Right ventricle myocardium superior (tissue), 1 donor: ENCODE results near the gene SPTBN5. TPM values are rescaled to one million over a fixed set of nuclear protein-coding genes. Genes with fewer than 3 reads are reported as not detected.

ENCODE experiments used
- ATAC-seq: fragments of 200-7000 bp; cut with Tn5 transposase; one replicate; pipeline ENCODE4 v1.9.1; 2020; ENCODE audit warnings: mild to moderate bottlenecking; ENCODE audit not compliant: poor library complexity
- DNase-seq: peaks from one replicate; pipeline ENCODE4 v3.0.0-alpha.2; 2020
- intact Hi-C: fragments of 100-400 bp; cut with DNase I; formaldehyde crosslinking; loops from one replicate; pipeline ENCODE4 v1.11.2; 2022
- total RNA-seq: library from RNA; stranded (reverse); fragmentation: NEBNext Ultra II Directional; extraction: Animal tissue kit (Norgen Biotek cat#: 25700); gene quantifications from one replicate; pipeline ENCODE4 v1.2.1, GENCODE V29; 2021
- donor health status: DM: no; HTN: yes; CAD: no; lungs with severe emphysema.

Gene SPTBN5
- total RNA-seq, 1 donor from 2014 or later: 3.4 TPM

DNA sequence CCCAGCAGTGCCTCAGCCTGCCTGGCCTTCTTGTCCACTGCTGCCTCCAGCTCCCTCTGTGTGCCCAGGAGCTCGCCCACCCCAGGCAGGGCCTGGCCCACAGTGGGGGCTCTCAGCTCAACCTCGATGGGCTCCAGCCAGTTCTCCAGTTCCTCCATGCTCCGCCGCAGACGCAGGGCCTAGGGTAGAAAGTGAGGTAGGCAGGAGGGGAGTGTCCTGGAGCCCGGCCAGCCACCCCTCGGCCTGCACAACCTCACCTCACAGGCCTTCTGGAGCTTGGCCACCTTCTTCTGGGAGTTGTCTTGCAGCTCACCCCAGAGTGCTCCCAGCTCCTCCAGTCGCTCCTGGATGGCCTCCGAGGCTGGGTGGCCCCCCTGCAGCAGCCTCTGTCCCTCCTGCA is 36.5 kb downstream of the SPTBN5 start:
- intact Hi-C loops: no loop called here
- ATAC-seq (no peak), DNase-seq (no peak)

DNA sequence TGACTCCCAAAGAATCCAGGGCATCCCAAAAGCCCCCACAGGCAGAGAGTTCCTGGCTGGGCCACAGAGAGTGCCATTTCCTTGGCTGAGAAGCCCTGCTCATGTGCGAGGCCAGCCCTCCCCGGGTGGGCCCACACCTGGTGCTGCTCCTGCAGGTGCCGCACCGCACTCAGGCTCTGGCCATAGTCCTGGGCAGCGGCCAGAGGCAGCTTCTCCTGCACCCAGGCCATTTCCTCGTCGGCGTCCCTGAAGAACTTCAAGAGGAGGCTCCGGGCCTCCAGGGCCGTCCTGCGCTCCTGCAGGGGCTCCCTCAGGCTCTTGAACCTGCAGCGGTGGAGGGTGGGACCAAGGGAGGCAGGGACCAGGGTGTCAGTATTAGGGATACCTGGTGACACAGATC is 37.1 kb downstream of the SPTBN5 start:
- ATAC-seq (no peak), DNase-seq (no peak)
- intact Hi-C loops: no loop called here

DNA sequence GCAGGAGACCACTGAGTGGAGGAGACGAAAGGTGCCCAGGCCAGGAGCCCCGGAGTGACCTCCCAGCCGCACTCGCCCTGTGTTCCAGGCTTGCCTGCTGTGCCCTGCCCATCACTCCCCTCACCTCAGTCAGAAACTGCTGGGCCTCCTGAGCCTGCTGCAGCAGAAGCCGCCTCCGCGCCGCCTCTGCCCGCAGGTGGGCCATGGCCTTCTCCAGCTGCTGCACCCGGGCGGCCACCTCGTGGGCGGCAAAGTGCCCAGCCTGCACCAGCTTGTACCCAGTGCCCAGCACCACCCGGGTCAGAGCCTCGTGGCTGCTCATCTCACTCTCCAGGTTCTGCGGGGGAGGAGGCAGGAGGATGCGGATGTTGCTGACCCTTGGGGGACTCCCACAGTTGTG is 37.6 kb downstream of the SPTBN5 start:
- intact Hi-C loops: no loop called here
- no peak for DNase-seq
- no peak for ATAC-seq

DNA sequence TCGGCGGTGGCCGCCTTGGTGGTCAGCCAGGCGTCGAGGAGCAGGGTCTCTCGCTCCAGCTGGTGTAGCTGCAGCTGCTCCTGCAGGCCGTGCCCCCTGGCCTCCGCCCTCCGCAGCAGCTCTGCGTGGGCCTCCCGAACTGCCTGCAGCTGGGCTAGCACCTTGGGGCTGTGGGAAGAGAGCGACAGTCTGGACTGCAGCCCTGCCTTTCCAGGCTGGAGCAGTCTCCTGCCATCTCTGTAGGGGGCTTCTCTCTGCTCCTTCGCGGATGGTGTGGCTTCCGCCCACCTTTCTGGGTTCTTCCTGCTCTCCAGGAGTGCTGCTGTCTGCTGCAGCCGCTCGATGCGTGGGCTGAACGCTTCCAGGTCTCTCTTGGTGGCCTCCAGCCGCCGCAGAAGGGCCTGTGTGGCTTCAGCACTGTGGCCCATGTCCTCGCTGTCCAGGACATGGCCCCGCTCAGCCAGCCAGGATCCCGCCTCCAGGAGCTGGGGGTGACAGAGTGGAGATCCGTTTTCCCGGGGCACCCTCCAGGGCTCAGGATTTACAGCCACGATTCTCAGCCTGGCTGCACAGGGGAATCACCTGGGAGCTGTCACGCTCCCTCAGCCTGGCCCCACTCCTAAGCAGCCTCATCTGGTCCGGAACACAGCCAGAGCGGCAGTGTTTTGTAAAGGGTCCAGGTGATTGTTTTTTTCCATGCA is 38.4 kb downstream of the SPTBN5 start:
- intact Hi-C loops: no loop called here
- ATAC-seq (no peak), DNase-seq (no peak)

DNA sequence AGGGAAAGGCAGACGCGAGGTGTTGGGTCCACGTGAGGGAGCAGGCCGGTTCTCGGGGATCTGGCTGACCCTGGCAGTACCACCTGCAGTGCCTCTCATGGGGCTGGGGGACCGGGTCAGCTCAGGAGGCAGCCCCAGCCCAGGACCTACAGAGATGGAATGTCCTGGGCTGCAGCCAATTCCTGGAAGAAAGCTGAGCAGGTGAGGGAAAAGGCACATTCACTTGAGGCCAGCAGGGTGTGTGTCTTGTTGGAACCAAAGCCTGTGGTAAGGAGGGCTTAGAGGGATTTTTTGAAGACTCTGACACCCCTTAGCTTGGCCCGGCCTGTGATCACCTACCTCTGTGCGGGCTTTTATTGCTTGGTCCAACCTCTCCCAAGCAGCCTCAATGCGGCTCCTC is 39.4 kb downstream of the SPTBN5 start:
- DNase-seq (no peak), ATAC-seq (no peak)
- intact Hi-C loops: no loop called here

DNA sequence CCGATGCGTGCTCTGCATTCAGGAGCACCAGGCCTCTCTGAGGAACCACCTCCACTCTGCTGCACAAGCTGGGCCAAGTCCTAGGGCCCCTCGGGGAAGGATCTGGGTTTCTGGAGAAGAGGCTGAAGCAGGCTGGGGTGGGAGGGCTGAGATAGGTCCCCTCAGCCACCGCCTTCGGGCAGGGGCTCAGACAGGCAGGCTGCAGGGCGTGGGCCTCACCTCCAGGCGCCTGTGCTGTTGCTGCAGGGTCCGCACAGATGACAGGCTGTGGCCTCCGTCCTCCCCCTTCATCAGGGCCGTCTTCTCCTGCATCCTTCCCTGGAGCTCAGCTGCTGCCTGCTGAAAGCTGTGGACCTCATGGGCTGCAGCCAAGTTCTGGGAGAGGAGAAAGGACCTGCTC is 40.0 kb downstream of the SPTBN5 start:
- no peak for ATAC-seq
- intact Hi-C loops: no loop called here
- no peak for DNase-seq

DNA sequence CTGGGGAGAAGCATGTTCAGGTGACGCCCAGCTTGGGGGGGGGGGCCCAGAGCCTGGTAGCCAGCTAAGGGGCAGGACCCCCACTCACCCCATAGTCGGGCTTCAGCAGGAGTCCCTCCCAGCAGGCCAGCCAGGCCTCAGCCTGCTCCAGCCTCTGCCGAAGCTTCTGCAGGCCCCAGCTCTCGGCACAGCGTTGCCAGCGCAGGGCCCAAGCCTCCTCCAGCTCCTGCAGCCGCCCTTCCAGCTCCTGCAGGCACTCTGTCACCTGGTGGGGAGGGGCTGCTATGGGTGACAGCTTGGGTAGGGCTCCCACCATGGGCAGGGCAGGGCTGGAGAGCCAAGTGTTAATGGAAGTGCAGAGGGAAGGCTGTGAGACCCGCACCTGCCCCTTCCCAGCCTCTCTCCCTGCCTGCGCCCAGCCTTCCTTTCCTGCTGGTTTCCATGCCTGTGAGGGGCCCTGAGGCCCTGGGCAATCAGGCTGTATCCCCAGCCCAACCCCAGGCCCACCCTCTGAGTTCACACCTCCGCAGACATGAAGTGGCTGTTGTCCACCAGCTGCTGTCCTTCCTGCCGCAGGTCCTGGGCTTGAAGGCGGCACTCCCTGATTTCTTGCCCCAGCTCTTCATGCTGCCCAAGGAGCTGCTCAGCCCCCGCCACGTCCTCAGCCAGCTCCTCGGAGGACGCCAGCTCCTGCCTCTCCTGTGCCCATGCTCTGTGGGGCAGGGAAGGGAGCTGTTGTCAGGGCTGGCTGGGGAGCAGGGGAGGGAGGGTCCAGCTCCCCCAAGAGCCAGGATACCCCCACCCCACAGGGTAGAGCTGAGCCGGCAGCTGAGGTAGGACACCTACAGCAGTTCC is 40.9 kb downstream of the SPTBN5 start:
- ATAC-seq (no peak), DNase-seq (no peak)
- intact Hi-C loops: no loop called here

DNA sequence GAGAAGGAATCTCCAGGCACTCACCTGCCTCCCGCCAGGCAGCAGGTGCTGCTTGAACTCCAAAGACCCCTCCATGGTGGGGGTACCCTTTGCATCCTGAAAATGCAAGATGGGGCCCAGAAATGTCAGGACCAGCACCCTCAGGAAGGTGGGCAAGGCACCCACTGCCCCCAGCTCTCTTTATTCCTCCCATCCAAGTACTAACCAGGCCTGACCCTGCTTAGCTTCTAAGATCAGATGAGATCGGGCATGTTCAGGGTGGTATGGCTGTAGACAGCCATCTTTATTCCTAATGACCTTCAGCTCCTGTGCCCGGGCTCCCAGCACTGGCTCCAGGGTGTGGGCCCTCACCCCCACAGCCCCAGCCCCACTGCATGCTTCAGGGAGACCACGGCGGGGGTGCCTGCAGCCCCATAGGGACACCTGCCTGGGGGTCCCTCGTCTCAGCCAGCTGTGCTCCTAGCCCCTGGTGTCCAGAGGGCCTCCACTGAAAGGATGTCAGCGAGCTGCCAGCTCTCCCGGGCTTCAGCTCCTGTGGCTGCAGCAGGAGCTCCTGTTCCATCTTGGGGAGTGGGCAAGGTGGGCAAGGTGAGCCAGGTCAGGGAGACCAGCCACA is 42.0 kb downstream of the SPTBN5 start:
- DNase-seq (no peak), ATAC-seq (no peak)
- intact Hi-C loops: no loop called here

DNA sequence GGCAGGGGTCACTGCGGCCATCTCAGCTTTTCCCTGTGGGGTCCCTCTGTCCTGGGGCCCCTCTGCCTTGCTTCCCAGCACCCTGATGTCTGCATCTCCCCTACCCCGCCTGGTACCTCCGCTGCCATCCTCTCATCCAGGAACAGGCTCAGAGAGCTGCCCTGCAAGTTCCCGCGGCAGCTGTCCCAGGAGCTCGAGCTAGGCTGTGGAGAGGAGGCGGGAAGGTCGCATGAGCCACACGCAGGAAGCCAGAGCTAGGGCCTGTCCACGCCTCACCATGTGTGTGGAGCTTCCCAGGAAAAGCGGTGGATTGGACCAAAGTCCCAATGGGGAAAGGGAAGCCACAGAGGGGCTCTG is 42.7 kb downstream of the SPTBN5 start:
- DNase-seq: no peak
- intact Hi-C loops: no loop called here
- no peak for ATAC-seq

DNA sequence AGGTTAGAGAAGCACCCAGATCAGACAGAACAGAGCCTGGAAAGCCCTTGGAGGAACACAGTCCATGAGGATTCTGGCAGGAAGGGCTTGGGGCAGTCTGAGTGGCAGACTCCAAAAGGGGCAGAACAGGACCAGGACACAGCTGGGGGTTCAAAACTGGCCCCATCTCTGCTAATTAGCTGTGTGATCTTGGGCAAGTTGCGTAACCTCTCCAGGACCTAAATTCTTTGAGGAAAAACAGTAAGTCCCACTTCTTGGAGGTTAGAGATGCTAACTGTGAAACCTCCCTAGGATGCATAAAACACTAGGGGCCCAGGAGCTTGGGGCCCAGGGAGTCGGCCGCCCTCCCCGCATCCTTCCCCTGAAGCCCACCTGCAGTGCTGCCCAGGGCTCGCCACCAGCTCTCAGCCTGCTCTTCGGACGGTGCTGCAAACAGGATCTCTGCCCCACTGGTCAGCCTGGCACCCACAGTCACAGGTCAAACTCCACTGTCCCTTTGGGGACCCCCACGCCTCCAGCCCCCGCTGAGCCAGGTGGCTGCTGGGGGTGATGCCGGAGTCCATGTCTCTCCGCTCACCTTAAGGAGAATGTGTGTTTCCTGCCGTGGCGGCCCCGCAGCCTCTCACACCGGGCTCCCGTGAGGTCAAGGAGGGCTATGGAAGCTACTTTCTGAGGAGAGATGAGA is 43.2 kb downstream of the SPTBN5 start:
- no peak for DNase-seq
- intact Hi-C loops: no loop called here
- ATAC-seq: no peak

DNA sequence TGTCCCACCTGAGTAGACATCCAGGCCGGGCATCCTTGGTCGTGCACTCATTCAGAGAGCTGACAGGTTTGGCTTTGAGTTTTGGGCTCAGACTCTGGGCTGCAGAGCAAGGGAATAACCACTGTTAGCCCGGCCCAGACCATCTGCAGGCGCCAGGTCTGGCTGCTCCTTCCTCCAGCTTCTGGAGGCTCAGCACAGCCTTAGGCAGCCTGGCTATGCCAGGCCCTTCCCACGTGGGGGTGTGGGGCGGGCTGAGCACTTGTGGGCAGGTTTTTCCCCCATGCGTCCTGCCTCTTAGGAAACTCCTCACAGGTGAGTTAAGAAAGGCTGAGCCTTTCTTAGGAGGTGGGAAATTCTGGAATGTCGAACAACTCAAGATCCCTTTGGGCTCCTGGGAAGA is 44.0 kb downstream of the SPTBN5 start:
- intact Hi-C loops: no loop called here
- no peak for DNase-seq
- ATAC-seq: no peak

DNA sequence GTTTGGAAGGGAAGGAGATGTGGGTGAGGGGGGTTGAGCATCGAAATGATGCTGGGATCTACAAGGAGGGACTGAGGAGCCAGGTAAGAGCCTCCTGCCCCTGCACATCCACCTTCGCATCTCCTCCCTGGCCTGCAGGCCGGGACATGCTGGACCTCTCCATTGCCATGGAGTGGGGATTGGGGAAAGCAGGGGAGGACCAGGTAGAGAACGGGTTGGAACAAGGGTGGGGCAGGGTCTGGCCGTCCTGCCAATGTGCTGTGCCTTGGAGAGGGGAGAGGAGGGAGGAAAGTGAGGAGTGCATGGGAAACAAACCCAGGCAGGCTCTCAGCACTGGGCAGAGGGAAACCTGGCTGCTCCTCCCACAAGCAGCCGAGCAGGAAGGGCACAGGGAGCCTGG is 44.6 kb downstream of the SPTBN5 start:
- ATAC-seq (no peak), DNase-seq (no peak)
- intact Hi-C loops: no loop called here

DNA sequence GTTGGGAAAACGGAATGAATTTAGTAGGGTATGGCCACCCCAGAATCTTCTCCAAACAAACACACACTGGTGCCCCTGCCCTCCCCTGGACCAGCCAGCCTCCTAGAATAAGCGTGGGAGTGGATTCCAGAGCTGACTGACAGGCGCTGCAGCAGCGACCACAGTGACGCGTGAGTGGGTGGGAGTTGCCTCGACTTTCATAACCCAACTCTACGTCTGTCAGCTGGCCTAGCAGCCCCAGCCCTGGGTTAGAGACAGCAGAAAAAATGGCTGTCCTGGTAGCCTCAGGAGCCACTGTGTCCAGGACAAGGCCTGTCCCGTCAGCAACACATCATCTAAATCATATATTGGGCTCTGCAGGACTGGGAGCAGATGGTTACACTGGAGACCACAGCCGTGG is 45.2 kb downstream of the SPTBN5 start:
- ATAC-seq (no peak), DNase-seq (no peak)
- intact Hi-C loops: no loop called here

DNA sequence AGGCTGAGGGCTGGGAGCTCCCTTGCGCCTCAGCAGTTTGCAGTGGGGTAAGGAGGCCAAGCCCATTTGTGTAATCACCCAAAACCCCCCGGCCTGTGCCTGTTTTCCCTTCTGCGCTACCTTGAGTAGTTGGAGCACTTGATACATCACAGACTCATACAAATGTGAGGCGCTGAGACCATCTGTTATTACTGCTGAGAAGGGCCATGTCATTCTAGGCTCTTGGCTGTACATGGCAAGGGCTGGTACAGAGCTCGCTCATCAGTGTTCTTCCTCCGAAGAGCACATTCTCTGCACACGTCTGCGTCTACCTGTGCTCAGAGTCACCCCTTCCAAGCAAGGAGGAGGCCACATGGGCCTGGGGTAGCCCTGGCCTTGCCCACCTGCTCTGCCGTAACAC is 45.9 kb downstream of the SPTBN5 start:
- ATAC-seq (no peak), DNase-seq (no peak)
- intact Hi-C loops: no loop called here

DNA sequence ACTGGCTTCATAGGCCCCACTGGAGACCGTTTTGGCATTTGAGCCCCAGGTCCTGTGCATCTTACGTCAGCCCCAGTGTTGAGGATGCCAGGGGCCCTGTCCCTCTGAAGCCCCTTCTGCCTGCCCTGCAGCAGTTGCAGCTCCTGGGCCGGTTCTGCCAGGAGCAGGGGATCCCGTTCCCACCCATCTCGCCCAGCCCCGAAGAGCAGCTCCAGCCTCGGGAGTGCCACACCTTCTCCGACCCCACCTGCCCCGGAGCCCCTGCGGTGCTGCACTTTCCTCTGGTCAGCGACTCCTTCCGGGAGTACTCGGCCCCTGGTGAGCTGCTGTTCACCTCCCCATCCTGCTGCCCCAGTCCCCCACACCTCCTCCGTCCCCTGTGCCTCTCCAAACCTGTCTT is 46.6 kb downstream of the SPTBN5 start:
- intact Hi-C loops: no loop called here
- DNase-seq: no peak

DNA sequence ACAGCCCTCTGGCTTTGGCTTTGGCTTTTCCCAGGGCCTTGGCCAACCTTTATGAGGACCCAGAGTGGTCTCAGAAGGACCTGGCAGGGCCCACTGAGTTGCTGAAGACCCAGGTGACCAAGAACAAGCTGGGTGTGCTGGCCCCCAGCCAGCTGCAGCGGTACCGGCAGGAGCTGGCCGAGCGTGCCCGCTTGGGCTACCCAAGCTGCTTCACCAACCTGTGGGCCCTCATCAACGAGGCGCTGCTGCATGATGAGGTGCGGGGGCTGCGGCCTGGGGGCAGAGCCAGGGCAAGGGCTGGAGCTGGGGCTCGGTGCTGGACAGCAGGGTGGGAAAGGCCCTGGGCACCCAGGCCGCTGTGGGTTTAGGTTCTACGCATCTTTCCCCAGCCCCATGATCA is 49.0 kb downstream of the SPTBN5 start:
- intact Hi-C loops: no loop called here
- ATAC-seq (no peak), DNase-seq (no peak)

More for the DNA sequence above, 46.6 kb downstream of the SPTBN5 start:
- ATAC-seq: no peak

DNA sequence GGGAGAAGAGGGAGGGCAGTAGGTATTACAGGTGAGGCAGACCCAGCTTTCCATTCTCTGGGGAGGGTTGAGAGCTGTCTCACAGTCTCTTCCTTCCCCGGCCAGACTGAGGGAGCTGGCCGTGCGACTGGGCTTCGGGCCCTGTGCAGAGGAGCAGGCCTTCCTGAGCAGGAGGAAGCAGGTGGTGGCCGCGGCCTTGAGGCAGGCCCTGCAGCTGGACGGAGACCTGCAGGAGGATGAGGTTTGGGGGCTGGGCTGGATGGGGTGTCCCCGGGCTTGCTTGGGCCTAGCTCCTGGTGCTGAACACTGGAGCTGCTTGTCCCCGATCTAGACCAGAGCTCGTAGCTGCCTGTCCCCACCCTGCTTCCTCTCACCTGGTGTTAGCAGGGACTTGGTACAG is 50.3 kb downstream of the SPTBN5 start:
- ATAC-seq (no peak), DNase-seq (no peak)
- intact Hi-C loops: no loop called here

DNA sequence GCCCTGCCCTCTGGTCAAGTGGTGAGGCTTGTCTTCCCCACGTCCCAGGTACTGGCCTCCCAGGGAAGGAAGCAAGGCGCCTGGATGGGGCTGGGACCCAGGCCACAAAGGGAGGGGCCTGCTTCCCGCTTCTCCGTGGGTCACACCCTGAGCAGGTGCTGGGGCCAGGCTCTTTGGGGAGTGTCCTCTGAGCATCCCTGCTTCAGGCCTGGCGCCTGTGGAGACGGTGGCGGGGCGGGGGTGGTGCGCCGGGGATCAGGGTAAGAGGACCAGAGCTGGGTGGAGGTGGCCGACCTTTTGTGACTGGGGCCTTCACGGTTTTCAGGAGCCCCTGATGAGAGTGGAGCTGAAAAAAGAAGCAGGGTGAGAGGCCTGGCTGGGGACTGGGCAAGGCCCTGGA is 51.6 kb downstream of the SPTBN5 start:
- ATAC-seq: no peak
- no peak for DNase-seq
- intact Hi-C loops: no loop called here

DNA sequence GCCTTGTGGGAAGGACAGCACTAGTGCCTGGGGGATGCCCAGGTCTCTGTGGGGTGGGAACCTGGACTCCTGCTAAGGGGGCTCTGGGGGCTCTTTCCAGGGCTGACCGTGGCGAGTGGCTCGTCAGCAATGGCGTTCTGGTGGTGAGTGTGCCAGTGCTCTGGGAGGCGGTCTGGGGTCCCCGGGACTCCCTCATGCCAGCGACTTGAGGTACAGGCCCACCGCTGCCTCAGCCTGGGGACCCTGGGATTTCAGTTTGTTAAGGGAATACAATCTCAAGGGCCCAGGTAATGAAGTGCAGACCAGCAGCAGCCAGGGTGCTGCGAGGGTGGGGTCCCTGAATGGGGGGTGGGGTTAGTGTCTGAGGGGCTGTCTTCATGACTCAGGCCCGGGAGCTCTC is 52.7 kb downstream of the SPTBN5 start:
- no peak for DNase-seq
- intact Hi-C loops: no loop called here
- ATAC-seq: no peak

DNA sequence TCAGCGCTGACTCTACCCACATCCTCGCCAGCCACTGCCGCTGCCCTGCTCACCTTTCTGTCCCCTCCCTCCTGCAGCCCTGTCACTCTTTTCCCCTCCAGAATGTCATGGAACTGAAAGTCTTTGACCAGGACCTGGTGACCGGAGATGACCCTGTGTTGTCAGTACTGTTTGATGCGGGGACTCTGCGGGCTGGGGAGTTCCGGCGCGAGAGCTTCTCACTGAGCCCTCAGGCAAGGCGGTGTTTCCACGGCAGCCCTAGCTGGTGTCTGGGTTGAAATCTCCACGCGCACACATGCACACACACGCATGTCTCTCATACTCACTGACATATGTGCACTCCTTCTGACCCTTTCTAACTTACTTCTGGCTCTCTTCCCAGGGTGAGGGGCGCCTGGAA is 53.2 kb downstream of the SPTBN5 start:
- intact Hi-C loops: no loop called here
- DNase-seq (no peak), ATAC-seq (no peak)
